ENCODE results near the gene TK2. TPM values are rescaled to one million over a fixed set of nuclear protein-coding genes. Genes with fewer than 3 reads are reported as not detected.

Gene TK2
- total RNA-seq, 1 experiment from 2014 or later = 31.2 TPM

DNA sequence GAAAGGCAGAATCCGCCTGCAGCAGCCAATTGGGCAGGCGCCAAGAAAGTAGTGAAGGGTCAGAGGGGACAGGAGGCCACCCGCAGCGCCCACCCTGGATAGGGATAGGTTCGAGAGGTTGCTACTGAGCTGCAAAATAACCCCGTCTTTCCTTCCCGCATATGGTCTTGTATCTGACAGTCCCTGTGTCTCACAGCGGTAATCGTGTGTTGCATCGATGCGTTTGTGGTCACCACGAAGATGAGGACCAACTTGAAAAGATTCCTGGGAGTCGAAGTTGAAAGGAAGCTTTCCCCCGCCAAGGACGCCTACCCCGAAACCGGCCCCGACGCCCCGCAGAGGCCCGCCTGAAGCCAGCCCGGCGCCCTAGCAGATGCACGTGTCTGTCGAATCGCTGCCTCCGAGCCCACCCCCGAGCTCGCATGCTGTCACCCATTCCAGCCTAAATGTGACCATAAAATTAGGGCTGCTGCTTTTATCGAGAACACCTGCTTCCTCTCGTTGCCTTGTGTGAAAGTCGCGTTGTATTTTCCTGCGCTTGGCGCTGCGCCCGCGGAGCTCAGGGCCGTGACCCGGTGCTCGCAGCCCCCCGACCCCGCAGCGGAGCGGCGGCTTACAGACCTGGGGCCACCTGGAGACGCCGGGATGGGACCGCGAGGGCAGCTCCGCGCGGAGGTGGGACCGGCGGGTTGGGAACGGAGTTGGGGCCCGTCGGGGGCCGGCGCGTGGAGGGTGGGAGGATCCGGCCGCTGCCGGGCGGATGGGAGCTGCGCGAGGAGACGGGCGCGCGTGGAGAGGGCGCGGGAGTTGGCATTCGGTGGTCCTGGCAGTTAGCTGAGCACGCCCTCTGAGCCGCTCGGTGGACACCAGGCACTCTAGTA lies 29.0 kb upstream of the TK2 start, which contains the start of gene CMTM2:
CMTM2 (plus strand) TSS at position 813 of the 881 bp plus-strand sequence. CDS start 145 bp downstream, outside the sequence.
- peaks cover 22% of the 10 kb centered on the region for H3K4me1 Mint-ChIP-seq (ENCODE audit: insufficient read depth, unreplicated experiment)
- H3K4me3 Mint-ChIP-seq (ENCODE audit: unreplicated experiment) = no peak within 1 kb of the TSS
- no peak for DNase-seq (ENCODE audit: unreplicated experiment)
- intact Hi-C loops (cut with micrococcal nuclease) = no loop called here
- POLR2A ChIA-PET = interaction anchor here (1.4 kb wide), 1 partner anchor 9 kb away, joined by 8 read pairs; no protein-coding TSS in a partner anchor
- H3K36me3 Mint-ChIP-seq (ENCODE audit: insufficient read depth, unreplicated experiment) = no peaks in the 10 kb centered on the region
- CTCF ChIA-PET = interaction anchor here (0.7 to 4.0 kb wide), 5 partner anchors 14 to 118 kb away, joined by 3 to 19 read pairs (median 10); no protein-coding TSS in a partner anchor
- TF ChIP-seq, protein P1, sequence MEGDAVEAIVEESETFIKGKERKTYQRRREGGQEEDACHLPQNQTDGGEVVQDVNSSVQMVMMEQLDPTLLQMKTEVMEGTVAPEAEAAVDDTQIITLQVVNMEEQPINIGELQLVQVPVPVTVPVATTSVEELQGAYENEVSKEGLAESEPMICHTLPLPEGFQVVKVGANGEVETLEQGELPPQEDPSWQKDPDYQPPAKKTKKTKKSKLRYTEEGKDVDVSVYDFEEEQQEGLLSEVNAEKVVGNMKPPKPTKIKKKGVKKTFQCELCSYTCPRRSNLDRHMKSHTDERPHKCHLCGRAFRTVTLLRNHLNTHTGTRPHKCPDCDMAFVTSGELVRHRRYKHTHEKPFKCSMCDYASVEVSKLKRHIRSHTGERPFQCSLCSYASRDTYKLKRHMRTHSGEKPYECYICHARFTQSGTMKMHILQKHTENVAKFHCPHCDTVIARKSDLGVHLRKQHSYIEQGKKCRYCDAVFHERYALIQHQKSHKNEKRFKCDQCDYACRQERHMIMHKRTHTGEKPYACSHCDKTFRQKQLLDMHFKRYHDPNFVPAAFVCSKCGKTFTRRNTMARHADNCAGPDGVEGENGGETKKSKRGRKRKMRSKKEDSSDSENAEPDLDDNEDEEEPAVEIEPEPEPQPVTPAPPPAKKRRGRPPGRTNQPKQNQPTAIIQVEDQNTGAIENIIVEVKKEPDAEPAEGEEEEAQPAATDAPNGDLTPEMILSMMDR (IDR thresholded peaks at IDR 0.05; ENCODE audit: unreplicated experiment) = no peak
- no peak within 1 kb of the TSS for H3K27ac Mint-ChIP-seq (ENCODE audit: low read depth, unreplicated experiment)
- H3K9me3 Mint-ChIP-seq (ENCODE audit: unreplicated experiment) = no peaks in the 10 kb centered on the region
- BruUV-seq (replicated peaks) = no TSS peak
- H3K27me3 Mint-ChIP-seq (ENCODE audit: insufficient read depth, unreplicated experiment) = no peaks in the 10 kb centered on the region

DNA sequence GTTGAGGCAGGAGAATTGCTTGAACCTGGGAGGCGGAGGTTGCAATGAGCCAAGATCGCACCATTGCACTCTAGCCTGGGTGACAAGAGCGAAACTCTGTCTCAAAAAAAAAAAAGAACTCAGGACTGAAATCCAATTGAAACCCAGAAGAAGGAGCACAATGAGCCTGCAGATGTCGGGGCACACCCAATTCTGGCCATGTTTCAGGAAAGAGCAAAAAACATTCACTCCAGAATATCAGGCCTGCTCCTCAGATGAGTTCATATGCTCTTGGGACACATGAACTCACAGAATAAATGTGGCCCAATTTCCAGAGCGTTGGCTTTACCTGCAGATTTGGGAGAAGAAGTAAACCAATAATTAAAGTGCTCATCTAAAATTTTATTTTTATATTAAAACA lies 26.4 kb upstream of the TK2 start:
- intact Hi-C loops (cut with micrococcal nuclease) = no loop called here
- no peaks in the 10 kb centered on the region for H3K27me3 Mint-ChIP-seq (ENCODE audit: insufficient read depth, unreplicated experiment)
- ChIA-PET POLR2A (interaction anchor here (1.0 kb wide), 1 partner anchor 23 kb away, joined by 4 read pairs; no protein-coding TSS in a partner anchor), CTCF (interaction anchor here (1.3 to 1.6 kb wide), 2 partner anchors 12 to 169 kb away, joined by 3 read pairs; no protein-coding TSS in a partner anchor)
- no peaks in the 10 kb centered on the region for H3K9me3 Mint-ChIP-seq (ENCODE audit: unreplicated experiment)
- BruUV-seq (replicated peaks) = no TSS peak
- peaks cover 15% of the 10 kb centered on the region for H3K4me1 Mint-ChIP-seq (ENCODE audit: insufficient read depth, unreplicated experiment)
- TF ChIP-seq, protein P1 (IDR thresholded peaks at IDR 0.05; ENCODE audit: unreplicated experiment) = no peak
- H3K4me3 Mint-ChIP-seq (ENCODE audit: unreplicated experiment) = no peak overlapping the region
- no peak overlapping the region for H3K27ac Mint-ChIP-seq (ENCODE audit: low read depth, unreplicated experiment)
- H3K36me3 Mint-ChIP-seq (ENCODE audit: insufficient read depth, unreplicated experiment) = no peaks in the 10 kb centered on the region
- no peak for DNase-seq (ENCODE audit: unreplicated experiment)

DNA sequence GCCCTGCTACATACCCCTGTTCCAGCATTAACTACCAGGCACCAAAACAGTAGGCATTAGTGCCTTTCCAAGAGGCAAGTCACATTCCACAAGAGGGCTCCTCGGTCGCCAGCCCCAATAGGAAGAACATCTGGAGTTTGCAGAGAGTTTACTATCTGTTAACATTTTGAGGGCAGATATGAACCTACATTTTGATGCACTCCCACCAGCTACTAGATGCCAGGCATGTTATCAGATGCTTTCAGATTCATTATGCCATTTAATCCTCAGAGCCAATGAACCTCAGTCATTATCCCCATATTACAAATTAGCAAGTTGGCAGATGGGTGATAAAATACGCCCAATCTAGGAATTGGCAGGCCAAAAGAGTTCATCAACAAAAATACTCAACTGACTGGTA lies 25.1 kb upstream of the TK2 start:
- no peaks in the 10 kb centered on the region for H3K9me3 Mint-ChIP-seq (ENCODE audit: unreplicated experiment)
- H3K4me3 Mint-ChIP-seq (ENCODE audit: unreplicated experiment) = no peak overlapping the region
- TF ChIP-seq, protein P1 (IDR thresholded peaks at IDR 0.05; ENCODE audit: unreplicated experiment) = no peak
- H3K27me3 Mint-ChIP-seq (ENCODE audit: insufficient read depth, unreplicated experiment) = no peaks in the 10 kb centered on the region
- CTCF ChIA-PET = interaction anchor here (0.6 to 2.8 kb wide), 6 partner anchors 11 to 170 kb away, joined by 3 to 11 read pairs (median 3); no protein-coding TSS in a partner anchor
- intact Hi-C loops (cut with micrococcal nuclease) = no loop called here
- H3K4me1 Mint-ChIP-seq (ENCODE audit: insufficient read depth, unreplicated experiment) = peaks cover 6% of the 10 kb centered on the region
- POLR2A ChIA-PET = interaction anchor here (1.6 kb wide), 1 partner anchor 22 kb away, joined by 3 read pairs; the partner anchor contains the start of gene CKLF
- no peaks in the 10 kb centered on the region for H3K36me3 Mint-ChIP-seq (ENCODE audit: insufficient read depth, unreplicated experiment)
- no peak for DNase-seq (ENCODE audit: unreplicated experiment)
- H3K27ac Mint-ChIP-seq (ENCODE audit: low read depth, unreplicated experiment) = no peak overlapping the region
- no TSS peak for BruUV-seq (replicated peaks)

DNA sequence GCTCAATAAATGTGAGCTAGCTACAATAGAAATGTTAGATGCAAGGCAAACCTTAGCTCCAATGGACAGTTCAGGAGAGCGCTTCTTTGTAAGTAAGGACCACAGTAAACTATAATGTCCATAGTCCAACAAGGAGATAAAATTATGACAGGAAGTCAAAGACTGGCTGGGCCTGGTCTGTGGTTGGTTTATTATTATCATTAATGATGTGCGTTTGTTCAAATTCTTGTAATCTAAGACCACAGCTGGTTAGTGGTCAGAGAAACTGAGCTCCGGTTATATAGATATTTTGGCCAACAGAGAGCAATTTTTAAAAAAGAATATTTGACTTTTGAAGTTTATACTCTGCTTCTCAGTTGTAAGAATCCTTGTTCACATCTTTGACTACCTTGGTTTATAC lies 24.6 kb upstream of the TK2 start:
- H3K36me3 Mint-ChIP-seq (ENCODE audit: insufficient read depth, unreplicated experiment) = no peaks in the 10 kb centered on the region
- no peak overlapping the region for H3K4me3 Mint-ChIP-seq (ENCODE audit: unreplicated experiment)

More for the DNA sequence above, 24.6 kb upstream of the TK2 start:
- H3K9me3 Mint-ChIP-seq (ENCODE audit: unreplicated experiment) = no peaks in the 10 kb centered on the region
- TF ChIP-seq, protein P1 (IDR thresholded peaks at IDR 0.05; ENCODE audit: unreplicated experiment) = no peak
- peaks cover 9% of the 10 kb centered on the region for H3K4me1 Mint-ChIP-seq (ENCODE audit: insufficient read depth, unreplicated experiment)
- ChIA-PET CTCF (interaction anchor here (0.8 to 2.8 kb wide), 5 partner anchors 10 to 218 kb away, joined by 3 to 11 read pairs (median 4); no protein-coding TSS in a partner anchor), POLR2A (interaction anchor here (1.6 kb wide), 1 partner anchor 22 kb away, joined by 3 read pairs; the partner anchor contains the start of gene CKLF)
- no peak overlapping the region for H3K27ac Mint-ChIP-seq (ENCODE audit: low read depth, unreplicated experiment)
- no peaks in the 10 kb centered on the region for H3K27me3 Mint-ChIP-seq (ENCODE audit: insufficient read depth, unreplicated experiment)
- DNase-seq (ENCODE audit: unreplicated experiment) = no peak
- intact Hi-C loops (cut with micrococcal nuclease) = no loop called here
- no TSS peak for BruUV-seq (replicated peaks)

All from MCF 10A (cell line).